CD14-positive monocyte (primary cell): ENCODE results near the gene CHN2. TPM values are rescaled to one million over a fixed set of nuclear protein-coding genes. Genes with fewer than 3 reads are reported as not detected.

ENCODE experiments used
- DNase-seq, 3 donors: peaks; one replicate each; pipeline ENCODE4 v3.0.0-alpha.2; 2011 to 2022
- H2AFZ ChIP-seq: 2 replicates; pipeline ENCODE4 v1.6.0; 2012; ENCODE audit warnings: mild to moderate bottlenecking, low read depth, low read length, inconsistent platforms; ENCODE audit not compliant: insufficient read depth, poor library complexity, severe bottlenecking
- H3K27ac ChIP-seq, 2 donors: 1 replicate in 1 of 2; 2 replicates in 1 of 2; pipeline ENCODE4 v1.5.1; 2012 to 2013; ENCODE audit warnings: low read length in 2 of 2, control low read depth in 1 of 2, inconsistent platforms in 1 of 2, low read depth in 1 of 2, mild to moderate bottlenecking in 1 of 2
- H3K27me3 ChIP-seq, 2 donors: one replicate each; pipeline versions ENCODE4 v1.6.0 to v1.6.1; 2011 to 2013; ENCODE audit warnings: low read length in 2 of 2; ENCODE audit not compliant: control insufficient read depth in 2 of 2, insufficient read depth in 2 of 2
- H3K36me3 ChIP-seq, 2 donors: replicated peaks in 1 of 2; 1 replicate in 1 of 2; 2 replicates in 1 of 2; pipeline versions ENCODE4 v1.5.1 to v1.6.1; 2012 to 2013; ENCODE audit warnings: low read length in 2 of 2, control low read depth in 1 of 2, inconsistent platforms in 1 of 2, mild to moderate bottlenecking in 1 of 2; ENCODE audit not compliant: insufficient read depth in 2 of 2, control insufficient read depth in 1 of 2
- H3K4me1 ChIP-seq, 2 donors: 1 replicate in 1 of 2; 2 replicates in 1 of 2; pipeline versions ENCODE4 v1.5.1 to v1.6.1; 2012 to 2013; ENCODE audit warnings: low read length in 2 of 2, control low read depth in 1 of 2, inconsistent platforms in 1 of 2, mild to moderate bottlenecking in 1 of 2, moderate library complexity in 1 of 2; ENCODE audit not compliant: insufficient read depth in 2 of 2, control insufficient read depth in 1 of 2
- H3K4me2 ChIP-seq: replicated peaks from 2 replicates; pipeline ENCODE3; 2012; ENCODE audit warnings: low read length, moderate library complexity, mild to moderate bottlenecking; ENCODE audit not compliant: poor library complexity, severe bottlenecking; ENCODE audit errors: extremely low read depth
- H3K4me3 ChIP-seq, 3 experiments: fragments of 200-600 bp in 1 of 3; sonication (generic) in 1 of 3; replicated peaks in 1 of 3; 1 replicate in 2 of 3; 2 replicates in 1 of 3; pipeline ENCODE4 v1.5.1; 2011 to 2013; ENCODE audit warnings: low read length in 3 of 3, mild to moderate bottlenecking in 3 of 3, control low read depth in 2 of 3, low read depth in 2 of 3, inconsistent platforms in 1 of 3, moderate library complexity in 1 of 3
- H3K79me2 ChIP-seq: 2 replicates; pipeline ENCODE4 v1.6.0; 2012; ENCODE audit warnings: mild to moderate bottlenecking, control low read depth, inconsistent platforms, low read length, moderate library complexity; ENCODE audit not compliant: insufficient read depth
- H3K9ac ChIP-seq: 2 replicates; pipeline ENCODE4 v1.6.0; 2017; ENCODE audit warnings: low read length, mild to moderate bottlenecking; ENCODE audit not compliant: insufficient read depth, poor library complexity, severe bottlenecking
- H3K9me3 ChIP-seq, 2 donors: replicated peaks in 1 of 2; 1 replicate in 1 of 2; 2 replicates in 1 of 2; pipeline versions ENCODE4 v1.5.1 to v1.6.1; 2012 to 2013; ENCODE audit warnings: low read length in 2 of 2, control low read depth in 1 of 2; ENCODE audit not compliant: control insufficient read depth in 1 of 2, insufficient read depth in 1 of 2
- H4K20me1 ChIP-seq: 2 replicates; pipeline ENCODE4 v1.6.0; 2012; ENCODE audit warnings: mild to moderate bottlenecking, low read length, control low read depth, moderate library complexity; ENCODE audit not compliant: insufficient read depth
- H3K27ac Mint-ChIP-seq, 7 donors: one replicate each; pipeline ENCODE4 v1.8.0; 2020; ENCODE audit warnings: mild to moderate bottlenecking in 7 of 7, mixed read lengths in 7 of 7, moderate library complexity in 6 of 7, inconsistent platforms in 2 of 7
- H3K27me3 Mint-ChIP-seq, 3 donors: one replicate each; pipeline ENCODE4 v1.8.0; 2021 to 2022; ENCODE audit warnings: low read depth in 3 of 3, mild to moderate bottlenecking in 3 of 3, mixed read lengths in 3 of 3, moderate library complexity in 3 of 3, inconsistent platforms in 1 of 3
- H3K36me3 Mint-ChIP-seq, 2 donors: one replicate each; pipeline ENCODE4 v1.8.0; 2020; ENCODE audit warnings: mixed read lengths in 2 of 2, inconsistent platforms in 1 of 2, mild to moderate bottlenecking in 1 of 2
- H3K4me1 Mint-ChIP-seq: one replicate; pipeline ENCODE4 v1.8.0; 2020; ENCODE audit warnings: mild to moderate bottlenecking, mixed read lengths
- H3K4me3 Mint-ChIP-seq, 2 donors: one replicate each; pipeline ENCODE4 v1.8.0; 2020; ENCODE audit warnings: mild to moderate bottlenecking in 2 of 2, mixed read lengths in 2 of 2, moderate library complexity in 1 of 2
- H3K9me3 Mint-ChIP-seq, 7 donors: one replicate each; pipeline ENCODE4 v1.8.0; 2020 to 2022; ENCODE audit warnings: mixed read lengths in 7 of 7, mild to moderate bottlenecking in 6 of 7, moderate library complexity in 6 of 7, inconsistent platforms in 2 of 7
- CTCF ChIP-seq: fragments of 200-600 bp; IDR thresholded peaks from one replicate; pipeline ENCODE4 v1.8.0; 2022; ENCODE audit warnings: antibody characterized with exemption, mild to moderate bottlenecking
- WGBS: methylation state at CpG from one replicate; pipeline ENCODE4 v1.1.5; 2013; ENCODE audit warnings: missing lambda C conversion rate; ENCODE audit not compliant: insufficient coverage; 5-methylcytosine and 5-hydroxymethylcytosine counted together
- intact Hi-C, 2 donors: fragments of 100-400 bp; cut with micrococcal nuclease; formaldehyde crosslinking; loops; one replicate each; pipeline versions ENCODE4 v1.15.0 to v1.15.1; 2023
- polyA plus RNA-seq, 3 donors: library from polyadenylated mRNA; depleted of rRNA in 1 of 3; unstranded in 2 of 3; stranded (reverse) in 1 of 3; fragments of 300-500 nt in 2 of 3; fragments of >200 nt in 1 of 3; fragmentation: Illumina TruSeq in 2 of 3; gene quantifications; 1 replicate in 2 of 3; 2 replicates in 1 of 3; pipeline ENCODE4 v1.2.3, GENCODE V29; 2012 to 2021

Gene CHN2
- polyA plus RNA-seq, 3 donors: 26.6 to 66.5 (median 44.8) TPM

- peak overlapping the region in 3 of 7 donors; percentile 25 to 42 (median 30) for H3K27ac Mint-ChIP-seq
- Histone ChIP-seq H3K36me3 (peaks cover 0 to 3% of the 10 kb centered on the region in 2 donors), H3K4me1 (peaks cover 42 to 48% of the 10 kb centered on the region in 2 donors), H3K79me2 (no peaks in the 10 kb centered on the region), H3K4me3 (no peak overlapping the region), H3K4me2 (no peak overlapping the region), H4K20me1 (peaks cover 95% of the 10 kb centered on the region), H2AFZ (no peak overlapping the region), H3K9ac (no peak overlapping the region), H3K9me3 (no peaks in the 10 kb centered on the region), H3K27ac (no peak overlapping the region), H3K27me3 (no peaks in the 10 kb centered on the region)
- no peak for TF ChIP-seq CTCF
- peaks cover 3 to 11% of the 10 kb centered on the region in 2 donors for H3K36me3 Mint-ChIP-seq
- intact Hi-C loops: loop anchor here in 1 of 2 donors (10.0 kb wide), 1 partner anchor 91 kb away; the partner anchor contains the start of gene CHN2
- no peaks in the 10 kb centered on the region for H3K9me3 Mint-ChIP-seq
- H3K27me3 Mint-ChIP-seq: peaks cover 0 to 4% (median 2%) of the 10 kb centered on the region in 3 donors
- peaks cover 52% of the 10 kb centered on the region for H3K4me1 Mint-ChIP-seq
- WGBS: 100% methylated on average over 1 of the region's 3 CpGs
- DNase-seq: no peak
- no peak overlapping the region for H3K4me3 Mint-ChIP-seq
These were observed 91.3 kb downstream of the CHN2 start for GRCh38 chr7:29285861-29286260.

DNA sequence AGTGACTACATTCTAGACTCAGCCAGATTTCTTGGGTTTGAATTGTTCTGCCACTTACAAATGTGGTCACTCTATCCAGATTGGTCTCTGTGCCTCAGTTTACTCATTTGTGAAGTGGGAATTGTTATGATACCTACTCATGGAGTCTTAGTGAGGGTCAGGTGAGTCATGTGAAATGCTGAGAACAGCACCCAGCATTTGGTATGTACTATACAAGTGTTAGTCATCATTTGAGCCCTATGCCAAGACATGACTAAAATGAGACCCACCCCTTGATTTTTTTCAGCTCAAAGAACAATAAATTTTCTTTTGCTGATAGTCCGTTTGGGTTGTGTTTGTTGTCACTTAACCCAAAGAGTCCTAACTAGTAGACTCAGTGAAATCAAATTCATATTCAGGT is 92.8 kb downstream of the CHN2 start:
- no peak overlapping the region for H3K4me2 ChIP-seq
- H3K27ac Mint-ChIP-seq: peak overlapping the region in 1 of 7 donors; percentile 60
- no peaks in the 10 kb centered on the region for H3K27me3 ChIP-seq
- H3K9me3 Mint-ChIP-seq: no peaks in the 10 kb centered on the region
- TF ChIP-seq CTCF: no peak
- H3K9ac ChIP-seq: no peak overlapping the region
- no peak overlapping the region for H3K27ac ChIP-seq
- no peaks in the 10 kb centered on the region for H3K79me2 ChIP-seq
- H3K27me3 Mint-ChIP-seq: peaks cover 0 to 4% (median 2%) of the 10 kb centered on the region in 3 donors
- peaks cover 5 to 13% of the 10 kb centered on the region in 2 donors for H3K36me3 Mint-ChIP-seq
- no peaks in the 10 kb centered on the region for H3K9me3 ChIP-seq
- peaks cover 90% of the 10 kb centered on the region for H4K20me1 ChIP-seq
- no CpG with 5 or more reads among the region's 1 CpG for WGBS
- H3K4me1 ChIP-seq: peaks cover 40 to 47% of the 10 kb centered on the region in 2 donors
- intact Hi-C loops: loop anchor here in 1 of 2 donors (10.0 kb wide), 1 partner anchor 93 kb away; the partner anchor contains the start of gene CHN2
- H3K4me3 ChIP-seq: no peak overlapping the region
- DNase-seq: peak in 1 of 3 donors; percentile 65
- H2AFZ ChIP-seq: no peak overlapping the region
- no peaks in the 10 kb centered on the region for H3K36me3 ChIP-seq
- no peak overlapping the region for H3K4me3 Mint-ChIP-seq
- H3K4me1 Mint-ChIP-seq: peaks cover 49% of the 10 kb centered on the region
